ENCODE measurements around the gene BAHCC1. TPM values are rescaled to one million over a fixed set of nuclear protein-coding genes. Genes with fewer than 3 reads are reported as not detected.

Gene BAHCC1
- total and polyA plus RNA-seq, 2 of the 4 experiments (the other 2 are of a cell fraction), result 0.36 to 7.8 TPM

GRCh38 chr17:81380666-81381518 lies 14.4 kb upstream of the BAHCC1 start:
- Histone ChIP-seq H3K14ac (replicated peaks; ENCODE audit: low read depth, low read length) (no peak overlapping the region), H3K27me3 (ENCODE audit: control insufficient read depth, insufficient read depth, low read length) (peaks cover 12% of the 10 kb centered on the region; the same call in 1 of the 2 replicates), H2BK20ac (ENCODE audit: low read depth, low read length) (no peak overlapping the region), H3K23ac (ENCODE audit: low read depth, low read length) (no peak overlapping the region), H3K9me1 (ENCODE audit: insufficient read depth, low read length) (0 out of 2 replicates have a peak, but pooled peaks cover under 1% of the 10 kb centered on the region), H3K4me2 (ENCODE audit: low read depth, low read length) (no peak overlapping the region), H2AFZ (replicated peaks; ENCODE audit: low read length, poor library complexity) (no peak overlapping the region), H4K91ac (ENCODE audit: insufficient read depth, low read depth, low read length) (no peak overlapping the region), H3K9ac (ENCODE audit: low read depth, low read length) (no peak overlapping the region), H2AK5ac (ENCODE audit: low read depth, low read length) (no peak overlapping the region), H2BK15ac (ENCODE audit: low read depth, low read length) (no peak overlapping the region), H2BK120ac (ENCODE audit: low read depth, low read length) (no peak overlapping the region), H3K56ac (ENCODE audit: extremely low read depth, insufficient read depth, low read length) (no peak overlapping the region), H3K4me1 (ENCODE audit: control insufficient read depth, insufficient read depth, low read length) (no peaks in the 10 kb centered on the region; the same call in 1 of the 2 replicates), H3K79me1 (ENCODE audit: low read depth in 1 of 2, low read length in 2 of 2) (0 out of 4 replicates have a peak, but pooled peaks cover 0 to under 1% of the 10 kb centered on the region in 2 experiments), H3K4me3 (ENCODE audit: insufficient read depth, low read depth, low read length) (no peak overlapping the region), H2BK5ac (ENCODE audit: low read depth, low read length, poor library complexity, severe bottlenecking) (no peak overlapping the region), H3K36me3 (ENCODE audit: control insufficient read depth, insufficient read depth, low read length) (no peaks in the 10 kb centered on the region), H4K5ac (ENCODE audit: low read depth, low read length) (no peak overlapping the region), H3K27ac (ENCODE audit: insufficient read depth, low read length) (no peak overlapping the region), H4K8ac (ENCODE audit: low read depth in 2 of 2, low read length in 2 of 2) (no peak overlapping the region), H3K4ac (ENCODE audit: low read depth, low read length) (no peak overlapping the region), H2AK9ac (replicated peaks; ENCODE audit: low read depth, low read length, poor library complexity) (peak overlapping the region; percentile 37), H4K20me1 (ENCODE audit: insufficient read depth, low read length) (no peaks in the 10 kb centered on the region), H3K18ac (ENCODE audit: low read depth, low read length) (no peak overlapping the region), H3K9me3 (ENCODE audit: control insufficient read depth, insufficient read depth, low read length) (no peaks in the 10 kb centered on the region)
- ChIA-PET CTCF (no interaction called here), POLR2A (ENCODE audit: unreplicated experiment) (no interaction called here)
- whole genome bisulfite sequencing, 2 experiments (ENCODE audit: extremely low coverage in 2 of 2, insufficient read length in 1 of 2), result 82% methylated on average over 23 of the region's 34 CpGs; no CpG with 5 or more reads in 1 of the 2 experiments
- intact Hi-C loops (cut with micrococcal nuclease) (no loop called here), dilution Hi-C loops (cut with HindIII; ENCODE audit: low sequenced_read_pairs, unreplicated experiment) (no loop called here), in situ Hi-C loops (cut with MboI; ENCODE audit: low sequenced_read_pairs) (no loop called here)
- no peak for DNase-seq
- ATAC-seq (ENCODE audit: low read depth), result no peak
- TF ChIP-seq SMC3 (IDR thresholded peaks at IDR 0.05; ENCODE audit: low read depth, low read length) (no peak), RFX5 (IDR thresholded peaks at IDR 0.05; ENCODE audit: low read depth, low read length) (no peak)
- BruUV-seq (replicated peaks), result no TSS peak
